Ishikawa (cell line): ENCODE measurements around the gene SAMD1.

Source experiments
- CEBPB ChIP-seq: IDR thresholded peaks from 2 replicates; pipeline ENCODE4 v1.6.1; 2012
- EGR1 ChIP-seq: IDR thresholded peaks from 2 replicates; pipeline ENCODE4 v1.6.1; 2012
- EP300 ChIP-seq: IDR thresholded peaks from 2 replicates; pipeline ENCODE4 v1.6.1; 2012; ENCODE audit warnings: borderline replicate concordance
- FOXM1 ChIP-seq: IDR thresholded peaks from 2 replicates; pipeline ENCODE4 v1.6.1; 2012; ENCODE audit warnings: low read depth, borderline replicate concordance
- MAX ChIP-seq: IDR thresholded peaks from 2 replicates; pipeline ENCODE4 v1.6.1; 2012
- RAD21 ChIP-seq: IDR thresholded peaks from 2 replicates; pipeline ENCODE4 v1.6.1; 2012; ENCODE audit warnings: low read depth
- REST ChIP-seq: IDR thresholded peaks from 2 replicates; pipeline ENCODE4 v1.6.1; 2012; ENCODE audit warnings: low read depth, mild to moderate bottlenecking
- TAF1 ChIP-seq: IDR thresholded peaks from 2 replicates; pipeline ENCODE4 v1.6.1; 2012; ENCODE audit warnings: low read depth, mild to moderate bottlenecking
- TEAD4 ChIP-seq: IDR thresholded peaks from 2 replicates; pipeline ENCODE4 v1.6.1; 2012
- YY1 ChIP-seq: IDR thresholded peaks from 2 replicates; pipeline ENCODE4 v1.6.1; 2012; ENCODE audit warnings: low read depth
- ZBTB7A ChIP-seq: IDR thresholded peaks from 2 replicates; pipeline ENCODE4 v1.6.1; 2012; ENCODE audit warnings: low read depth

- TF ChIP-seq YY1 (no peak), REST (no peak), CEBPB (no peak), TEAD4 (no peak), EGR1 (no peak), TAF1 (no peak), EP300 (no peak), FOXM1 (no peak), RAD21 (no peak), MAX (no peak), ZBTB7A (no peak)
These were observed 32.4 kb upstream of the SAMD1 start for GRCh38 chr19:14122924-14123323.
